HL-60 (cell line): ENCODE measurements around the gene KCNG2.

Source experiments
- DNase-seq, 2 experiments: peaks; one replicate each; pipeline ENCODE4 v3.0.0-alpha.2; 2010 to 2020; ENCODE audit warnings: low read depth in 1 of 2, low spot score in 1 of 2
- H3K27ac ChIP-seq: fragments of 250-450 bp; sonication (Bioruptor Pico); replicated peaks from 2 replicates; pipeline ENCODE4 v1.5.1; 2020; ENCODE audit warnings: mild to moderate bottlenecking, moderate library complexity
- H3K27me3 ChIP-seq: fragments of 250-450 bp; sonication (Bioruptor Pico); 2 replicates; pipeline ENCODE4 v1.5.1; 2021; ENCODE audit warnings: mild to moderate bottlenecking, moderate library complexity; ENCODE audit not compliant: insufficient read depth, poor library complexity, severe bottlenecking
- H3K4me3 ChIP-seq: replicated peaks from 2 replicates; pipeline ENCODE4 v1.5.1; 2011; ENCODE audit warnings: mild to moderate bottlenecking, control low read depth, low read length; ENCODE audit not compliant: insufficient read depth
- CTCF ChIP-seq: IDR thresholded peaks from one replicate; pipeline ENCODE4 v1.5.1; 2011; ENCODE audit warnings: low read length, control low read depth, inconsistent platforms; ENCODE audit not compliant: insufficient read depth
- GABPA ChIP-seq: IDR thresholded peaks from 2 replicates; pipeline ENCODE4 v1.6.1; 2012; ENCODE audit warnings: low read depth
- POLR2AphosphoS5 ChIP-seq: IDR thresholded peaks from 2 replicates; pipeline ENCODE4 v1.6.1; 2012; ENCODE audit warnings: low read depth
- REST ChIP-seq: IDR thresholded peaks from 2 replicates; pipeline ENCODE4 v1.6.1; 2012; ENCODE audit warnings: low read depth; ENCODE audit not compliant: insufficient replicate concordance
- SPI1 ChIP-seq: IDR thresholded peaks from 2 replicates; pipeline ENCODE4 v1.6.1; 2012; ENCODE audit warnings: low read depth, mild to moderate bottlenecking, borderline replicate concordance

KCNG2 gene

GRCh38 chr18:79945118-79946042 lies 147.6 kb downstream of the KCNG2 start:
- Histone ChIP-seq H3K4me3 (no peak overlapping the region), H3K27ac (peak overlapping the region; percentile 51), H3K27me3 (no peaks in the 10 kb centered on the region)
- TF ChIP-seq POLR2AphosphoS5 (0 out of 2 replicates have a peak, but pooled peaks have one; percentile 11), REST (no peak), GABPA (no peak)
- DNase-seq, result no peak

- Histone ChIP-seq H3K4me3 (no peak overlapping the region), H3K27me3 (no peaks in the 10 kb centered on the region), H3K27ac (no peak overlapping the region)
- no peak for TF ChIP-seq SPI1
- TF ChIP-seq REST, result no peak
- TF ChIP-seq POLR2AphosphoS5, result no peak
- TF ChIP-seq GABPA, result no peak
- no peak for DNase-seq
These were observed 149.5 kb downstream of the KCNG2 start for GRCh38 chr18:79947054-79947755.

- no peak for DNase-seq
- peak overlapping the region; percentile 69; the same call in 1 of the 2 replicates for H3K27ac ChIP-seq
These were observed 150.3 kb downstream of the KCNG2 start for GRCh38 chr18:79947881-79948610.

More at GRCh38 chr18:79947881-79948610, 150.3 kb downstream of the KCNG2 start:
- Histone ChIP-seq H3K27me3 (no peaks in the 10 kb centered on the region), H3K4me3 (no peak overlapping the region)
- TF ChIP-seq GABPA (no peak), POLR2AphosphoS5 (no peak), SPI1 (no peak), CTCF (no peak)
